Stimulated activated memory B cell treated with anti-CD40 and anti-IgM and Interleukin-4, amounts not matched to agents 10 μg/mL and 1 μg/mL and 100 μg/mL, for 72 hours (primary cell): Measurements from ENCODE around the gene TRIM5.
"Not testable (repeated sequence)": the region's sequence is repeated elsewhere in the genome, so short reads cannot be mapped to it uniquely, and the experiment has no call there.

Source experiments
- ATAC-seq: fragments of 150-1000 bp; cut with Tn5 transposase; 2 replicates; pipeline ENCODE4 v1.10.0; 2021
- H3K27ac Mint-ChIP-seq: one replicate; pipeline ENCODE4 v1.8.0; 2022; ENCODE audit warnings: mild to moderate bottlenecking, mixed read lengths
- H3K27me3 Mint-ChIP-seq: one replicate; pipeline ENCODE4 v1.8.0; 2022; ENCODE audit warnings: mixed read lengths
- H3K36me3 Mint-ChIP-seq: one replicate; pipeline ENCODE4 v1.8.0; 2022; ENCODE audit warnings: mixed read lengths
- H3K4me1 Mint-ChIP-seq: one replicate; pipeline ENCODE4 v1.8.0; 2022; ENCODE audit warnings: mixed read lengths
- H3K4me3 Mint-ChIP-seq: one replicate; pipeline ENCODE4 v1.8.0; 2022; ENCODE audit warnings: mild to moderate bottlenecking, moderate library complexity, mixed read lengths
- H3K9me3 Mint-ChIP-seq: one replicate; pipeline ENCODE4 v1.8.0; 2022; ENCODE audit warnings: mixed read lengths

The TRIM5 gene

DNA sequence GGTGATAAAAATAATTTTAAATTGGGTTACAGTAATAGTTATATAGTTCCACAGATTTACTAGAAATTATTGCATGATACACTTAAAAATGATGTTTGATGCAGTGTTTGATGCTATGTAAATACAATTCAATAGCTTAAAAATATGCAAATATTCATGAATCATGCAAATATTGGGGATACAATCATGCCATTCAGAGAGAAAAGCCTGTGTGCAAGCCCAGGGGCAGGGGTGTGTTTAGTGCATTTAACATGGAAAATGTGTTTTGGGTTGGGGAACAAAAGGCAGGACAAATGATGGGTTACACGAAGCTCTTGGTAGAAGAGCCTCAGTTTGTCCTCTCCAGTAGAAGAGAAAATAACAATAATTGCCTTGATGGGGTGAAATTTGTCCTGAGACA, 10.7 kb upstream of the TRIM5 start:
- H3K4me1 Mint-ChIP-seq = peaks cover 65% of the 10 kb centered on the region
- H3K27me3 Mint-ChIP-seq = no peaks in the 10 kb centered on the region
- no peaks in the 10 kb centered on the region for H3K9me3 Mint-ChIP-seq
- peaks cover 18% of the 10 kb centered on the region for H3K36me3 Mint-ChIP-seq
- no peak for ATAC-seq
- H3K27ac Mint-ChIP-seq = peak overlapping the region; percentile 54
- H3K4me3 Mint-ChIP-seq = no peak overlapping the region

DNA sequence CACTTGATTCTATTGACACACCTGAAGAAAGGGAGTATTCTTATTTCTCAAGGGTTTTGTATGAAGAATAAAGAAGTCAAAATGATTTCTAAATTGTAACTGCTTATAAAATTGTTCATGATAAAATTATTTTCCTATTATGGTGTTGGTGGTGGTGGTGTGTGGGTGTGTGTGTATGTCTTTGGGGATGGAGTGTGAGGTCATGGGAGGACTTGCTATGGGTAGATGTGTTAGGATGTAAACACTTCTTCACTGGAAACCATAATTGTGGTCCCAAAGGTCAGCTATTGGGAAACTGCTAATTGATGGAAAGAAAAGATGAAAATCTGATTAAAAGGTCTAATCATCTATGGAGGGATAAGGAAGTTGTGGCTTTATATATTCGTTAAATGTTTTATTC, 9.8 kb upstream of the TRIM5 start:
- peak overlapping the region; percentile 54 for H3K27ac Mint-ChIP-seq
- peaks cover 18% of the 10 kb centered on the region for H3K36me3 Mint-ChIP-seq
- no peaks in the 10 kb centered on the region for H3K27me3 Mint-ChIP-seq
- ATAC-seq = no peak
- H3K4me3 Mint-ChIP-seq = no peak overlapping the region
- no peaks in the 10 kb centered on the region for H3K9me3 Mint-ChIP-seq
- peaks cover 69% of the 10 kb centered on the region for H3K4me1 Mint-ChIP-seq

DNA sequence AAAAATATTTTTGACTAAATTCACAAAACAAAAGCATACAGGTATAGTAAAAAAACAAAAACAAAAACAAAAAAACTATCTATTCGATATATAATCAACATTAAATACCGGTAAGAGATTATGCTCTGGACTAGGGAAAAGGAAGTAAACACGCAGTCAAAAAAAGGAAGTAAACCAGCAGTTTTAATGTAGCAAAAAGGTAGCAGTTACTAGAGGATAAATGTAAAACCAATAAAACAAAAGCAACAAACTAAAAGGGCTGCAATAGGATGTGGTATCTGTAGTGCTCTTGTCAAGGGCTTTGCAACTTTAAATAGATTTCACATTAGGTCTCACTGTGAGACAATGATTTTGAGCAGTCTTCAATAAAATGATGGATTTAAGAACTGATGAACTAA, 7.1 kb upstream of the TRIM5 start:
- no peak for ATAC-seq
- H3K27ac Mint-ChIP-seq = peak overlapping the region; percentile 92
- no peaks in the 10 kb centered on the region for H3K9me3 Mint-ChIP-seq
- peak overlapping the region; percentile 90 for H3K4me3 Mint-ChIP-seq
- peaks cover 8% of the 10 kb centered on the region for H3K36me3 Mint-ChIP-seq
- no peaks in the 10 kb centered on the region for H3K27me3 Mint-ChIP-seq
- peaks cover 71% of the 10 kb centered on the region for H3K4me1 Mint-ChIP-seq

DNA sequence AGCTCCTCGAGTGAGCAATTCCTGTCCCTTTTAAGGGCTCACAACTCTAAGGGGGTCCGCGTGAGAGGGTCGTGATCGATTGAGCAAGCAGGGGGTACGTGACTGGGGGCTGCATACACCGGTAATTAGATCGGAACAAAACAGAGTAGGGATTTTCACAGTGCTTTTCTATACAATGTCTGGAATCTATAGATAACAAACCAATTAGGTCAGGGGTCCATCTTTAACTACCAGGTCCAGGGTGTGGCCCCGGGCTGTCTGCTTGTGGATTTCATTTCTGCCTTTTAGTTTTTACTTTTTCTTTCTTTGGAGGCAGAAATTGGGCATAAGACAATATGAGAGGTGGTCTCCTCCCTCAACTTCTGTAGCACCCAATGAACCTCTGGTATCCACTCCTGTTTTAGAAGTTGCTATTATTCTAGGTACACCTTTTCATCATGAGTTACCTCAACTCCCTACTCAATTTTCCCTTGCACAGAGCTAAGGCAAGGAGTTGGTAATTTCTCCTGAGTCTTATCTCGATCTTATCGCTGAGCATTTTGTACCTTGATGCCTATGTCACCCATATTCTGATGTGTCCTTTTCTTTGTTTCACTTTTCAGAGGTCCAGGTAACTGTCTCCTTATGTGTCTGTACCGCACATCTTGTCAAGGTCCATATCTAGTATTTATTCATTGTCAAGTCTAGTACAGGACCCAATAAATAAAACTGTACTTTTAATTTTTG, 6.5 kb upstream of the TRIM5 start:
- ATAC-seq, H3K36me3 Mint-ChIP-seq, H3K9me3 Mint-ChIP-seq, H3K27me3 Mint-ChIP-seq: not testable (repeated sequence)
- Mint-ChIP-seq H3K4me3 (peak overlapping the region; percentile 90), H3K4me1 (peaks cover 68% of the 10 kb centered on the region), H3K27ac (peak overlapping the region; percentile 92)

DNA sequence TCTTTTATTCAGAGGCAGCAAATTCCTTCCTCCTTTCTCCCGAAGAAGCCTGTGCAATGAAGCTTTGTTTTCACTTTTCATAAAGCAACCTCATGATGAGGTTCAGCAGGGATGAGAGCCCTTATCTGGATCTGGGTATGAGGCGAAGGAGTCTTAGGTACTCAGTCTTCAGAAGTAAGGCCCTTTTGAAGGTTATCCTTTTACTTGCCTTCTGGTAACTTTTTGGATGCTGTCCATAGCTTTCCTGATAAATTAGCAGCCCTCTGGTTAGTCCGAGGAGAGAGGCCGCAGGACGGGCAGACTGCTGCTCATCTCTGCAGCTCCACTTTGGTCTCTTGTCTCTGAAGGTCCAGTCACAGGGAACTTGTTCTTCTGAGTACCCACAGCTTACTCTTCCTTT, 5.9 kb upstream of the TRIM5 start:
- Mint-ChIP-seq H3K36me3 (no peaks in the 10 kb centered on the region), H3K27me3 (no peaks in the 10 kb centered on the region), H3K4me3 (peak overlapping the region; percentile 90), H3K9me3 (no peaks in the 10 kb centered on the region), H3K27ac (peak overlapping the region; percentile 92), H3K4me1 (peaks cover 61% of the 10 kb centered on the region)
- ATAC-seq = no peak

DNA sequence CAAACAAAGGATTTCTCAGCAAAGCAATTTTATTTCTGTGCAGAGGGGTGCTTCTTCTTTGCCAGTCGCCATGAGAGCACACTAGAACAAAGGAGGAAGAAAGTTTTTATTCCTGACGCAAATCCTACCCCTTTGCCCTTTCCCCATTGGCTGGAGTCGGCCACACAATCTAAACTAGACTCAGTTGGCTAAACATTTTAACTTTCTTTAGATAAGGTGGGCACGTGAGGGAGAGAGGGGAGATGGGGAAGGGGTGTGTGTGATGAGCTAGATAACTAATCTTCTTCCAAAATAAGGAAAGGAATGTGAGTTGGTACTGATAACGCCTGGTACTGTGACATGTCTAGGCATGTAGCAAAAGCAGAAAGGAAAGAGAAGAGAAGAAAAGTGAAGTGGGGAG, 5.3 kb upstream of the TRIM5 start:
- Mint-ChIP-seq H3K4me3 (peak overlapping the region; percentile 90), H3K36me3 (no peaks in the 10 kb centered on the region), H3K9me3 (no peaks in the 10 kb centered on the region), H3K27ac (peak overlapping the region; percentile 92), H3K4me1 (peaks cover 59% of the 10 kb centered on the region), H3K27me3 (no peaks in the 10 kb centered on the region)
- ATAC-seq = no peak

DNA sequence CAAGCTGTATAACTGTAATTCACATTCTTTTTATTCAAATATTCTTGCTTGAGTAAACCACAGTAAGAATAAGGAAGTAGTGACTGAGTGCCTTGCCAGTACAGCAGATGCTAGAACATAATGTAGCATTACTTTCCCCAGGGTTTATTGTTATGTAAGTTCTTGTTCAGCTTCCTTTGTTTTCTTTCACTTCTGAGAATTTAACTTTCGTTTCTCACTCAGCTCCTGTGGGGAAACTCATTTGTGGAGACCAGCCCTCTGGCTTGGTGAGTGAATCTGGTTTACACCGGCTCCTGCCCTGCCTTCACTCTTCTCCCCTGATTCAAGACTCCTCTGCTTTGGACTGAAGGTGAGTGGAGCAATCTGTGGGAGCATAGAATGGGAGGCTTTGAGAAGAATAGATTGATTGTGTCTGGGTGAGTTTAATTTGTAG, 4.7 kb upstream of the TRIM5 start, which contains the start of gene TRIM22:
Gene TRIM22 (plus strand): TSS at position 240 of the 433 bp plus-strand sequence. CDS start 6,443 bp downstream, outside the sequence.
- Mint-ChIP-seq H3K4me1 (peaks cover 59% of the 10 kb centered on the region), H3K9me3 (no peaks in the 10 kb centered on the region), H3K27me3 (no peaks in the 10 kb centered on the region)

DNA sequence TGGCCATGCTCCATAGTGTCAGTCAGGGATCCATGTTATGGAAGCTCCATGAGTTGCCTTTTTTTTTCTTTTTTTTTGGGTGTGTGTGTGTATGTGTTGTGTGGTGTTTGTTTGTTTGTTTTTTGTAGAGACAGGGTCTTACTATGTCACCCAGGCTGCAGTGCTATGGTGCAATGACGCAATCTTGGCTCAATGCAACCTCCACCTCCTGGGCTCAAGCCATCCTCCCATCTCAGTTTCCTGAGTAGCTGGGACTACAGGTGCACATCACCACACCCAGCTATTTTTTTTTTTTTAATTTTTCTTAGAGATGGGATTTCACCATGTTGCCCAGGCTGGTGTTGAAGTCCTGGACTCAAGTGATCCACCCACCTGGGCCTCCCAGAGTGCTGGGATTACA, 3.6 kb upstream of the TRIM5 start:
- H3K27me3 Mint-ChIP-seq = no peaks in the 10 kb centered on the region
- H3K36me3 Mint-ChIP-seq = no peaks in the 10 kb centered on the region
- H3K4me1 Mint-ChIP-seq = peaks cover 60% of the 10 kb centered on the region
- H3K4me3 Mint-ChIP-seq = no peak overlapping the region
- no peaks in the 10 kb centered on the region for H3K9me3 Mint-ChIP-seq
- no peak for ATAC-seq
- no peak overlapping the region for H3K27ac Mint-ChIP-seq

More for the DNA sequence above, 4.7 kb upstream of the TRIM5 start, which contains the start of gene TRIM22:
- H3K4me3 Mint-ChIP-seq = peak within 1 kb of the TSS; percentile 90
- peak; percentile 88 for ATAC-seq
- no peaks in the 10 kb centered on the region for H3K36me3 Mint-ChIP-seq
- peak within 1 kb of the TSS; percentile 92 for H3K27ac Mint-ChIP-seq

DNA sequence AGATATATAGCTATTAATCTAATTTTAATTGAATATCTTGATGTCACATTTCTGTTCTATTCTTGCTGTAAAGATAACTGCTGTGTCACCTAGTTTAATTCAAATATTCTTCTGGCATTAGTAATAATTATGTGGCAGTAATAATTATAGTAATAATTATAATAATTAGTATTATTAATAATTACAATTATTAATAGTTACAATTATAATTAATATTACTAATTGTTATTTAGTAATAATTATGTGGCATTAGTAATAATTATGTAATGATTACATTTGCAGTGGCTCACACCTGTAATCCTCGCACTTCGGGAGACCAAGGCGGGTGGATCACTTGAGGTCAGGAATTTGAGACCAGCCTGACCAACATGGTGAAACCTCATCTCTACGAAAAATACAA, 1.6 kb upstream of the TRIM5 start:
- no peaks in the 10 kb centered on the region for H3K36me3 Mint-ChIP-seq
- no peak overlapping the region for H3K27ac Mint-ChIP-seq
- ATAC-seq = no peak
- H3K27me3 Mint-ChIP-seq = no peaks in the 10 kb centered on the region
- H3K9me3 Mint-ChIP-seq = no peaks in the 10 kb centered on the region
- H3K4me1 Mint-ChIP-seq = peaks cover 52% of the 10 kb centered on the region
- no peak overlapping the region for H3K4me3 Mint-ChIP-seq

DNA sequence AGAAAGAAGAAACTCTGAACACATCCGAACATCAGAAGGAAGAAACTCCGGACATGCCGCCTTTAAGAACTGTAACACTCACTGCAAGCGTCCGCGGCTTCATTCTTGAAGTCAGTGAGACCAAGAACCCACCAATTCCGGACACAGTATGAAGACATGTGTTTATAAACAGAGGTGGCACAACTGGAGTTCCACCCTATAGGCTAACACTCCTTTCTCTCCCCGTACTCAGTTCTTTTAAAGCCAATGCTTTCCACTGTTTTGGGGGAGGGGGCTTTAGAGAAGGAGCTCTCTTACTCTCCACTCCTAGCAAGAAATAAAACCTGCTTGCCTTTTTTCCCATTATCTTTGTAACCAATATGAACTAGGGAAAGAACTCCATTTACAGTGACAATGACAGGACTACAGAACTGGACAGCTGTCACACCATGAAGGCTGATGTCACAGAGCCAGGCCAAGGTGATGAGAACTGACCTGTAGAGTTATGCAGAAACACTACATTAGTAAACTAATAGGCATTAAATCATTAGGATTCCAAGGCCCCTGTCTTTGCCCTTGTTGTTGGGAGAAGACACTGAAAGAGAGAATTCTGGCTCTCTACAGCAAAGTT, 733 bp downstream of the TRIM5 start:
- Mint-ChIP-seq H3K36me3 (peaks cover 19% of the 10 kb centered on the region), H3K9me3 (no peaks in the 10 kb centered on the region), H3K4me1 (peaks cover 31% of the 10 kb centered on the region), H3K4me3 (peak overlapping the region; percentile 88), H3K27me3 (no peaks in the 10 kb centered on the region), H3K27ac (peak overlapping the region; percentile 85)
- ATAC-seq = peak; percentile 3

DNA sequence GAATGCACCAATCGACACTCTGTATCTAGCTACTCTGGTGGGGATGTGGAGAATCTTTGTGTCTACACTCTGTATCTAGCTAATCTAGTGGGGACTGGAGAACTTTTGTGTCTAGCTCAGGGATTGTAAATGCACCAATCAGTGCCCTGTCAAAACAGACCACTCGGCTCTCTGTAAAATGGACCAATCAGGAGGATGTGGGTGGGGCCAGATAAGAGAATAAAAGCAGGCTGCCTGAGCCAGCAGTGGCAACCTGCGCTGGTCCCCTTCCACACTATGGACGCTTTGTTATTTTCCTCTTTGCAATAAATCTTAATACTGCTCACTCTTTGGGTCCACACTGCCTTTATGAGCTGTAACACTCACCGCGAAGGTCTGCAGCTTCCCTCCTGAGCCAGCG, 1.3 kb downstream of the TRIM5 start:
- Mint-ChIP-seq H3K27ac (peak overlapping the region; percentile 85), H3K4me3 (peak overlapping the region; percentile 88), H3K36me3 (peaks cover 24% of the 10 kb centered on the region), H3K4me1 (peaks cover 29% of the 10 kb centered on the region)
- not testable (repeated sequence) for H3K9me3 Mint-ChIP-seq, ATAC-seq, H3K27me3 Mint-ChIP-seq

DNA sequence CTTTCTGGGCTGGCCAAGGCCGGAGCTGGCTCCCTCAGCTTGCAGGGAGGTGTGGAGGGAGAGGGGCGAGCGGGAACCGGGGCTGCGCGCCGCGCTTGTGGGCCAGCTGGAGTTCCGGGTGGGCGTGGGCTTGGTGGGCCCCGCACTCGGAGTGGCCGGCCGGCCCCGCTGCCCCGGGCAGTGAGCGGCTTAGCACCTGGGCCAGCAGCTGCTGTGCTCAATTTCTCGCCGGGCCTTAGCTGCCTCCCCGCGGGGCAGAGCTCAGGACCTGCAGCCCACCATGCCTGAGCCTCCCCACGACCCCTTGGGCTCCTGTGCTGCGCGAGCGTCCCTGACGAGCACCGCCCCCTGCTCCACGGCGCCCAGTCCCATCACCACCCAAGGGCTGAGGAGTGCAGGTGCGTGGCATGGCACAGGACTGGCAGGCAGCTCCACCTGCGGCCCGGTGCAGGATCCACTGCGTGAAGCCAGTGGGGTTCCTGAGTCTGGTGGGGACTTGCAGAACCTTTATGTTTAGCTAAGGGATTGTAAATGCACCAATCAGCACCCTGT, 1.9 kb downstream of the TRIM5 start:
- not testable (repeated sequence) for H3K4me3 Mint-ChIP-seq, H3K27me3 Mint-ChIP-seq, ATAC-seq, H3K9me3 Mint-ChIP-seq
- H3K36me3 Mint-ChIP-seq = peaks cover 31% of the 10 kb centered on the region
- H3K4me1 Mint-ChIP-seq = peaks cover 23% of the 10 kb centered on the region
- H3K27ac Mint-ChIP-seq = peak overlapping the region; percentile 85

DNA sequence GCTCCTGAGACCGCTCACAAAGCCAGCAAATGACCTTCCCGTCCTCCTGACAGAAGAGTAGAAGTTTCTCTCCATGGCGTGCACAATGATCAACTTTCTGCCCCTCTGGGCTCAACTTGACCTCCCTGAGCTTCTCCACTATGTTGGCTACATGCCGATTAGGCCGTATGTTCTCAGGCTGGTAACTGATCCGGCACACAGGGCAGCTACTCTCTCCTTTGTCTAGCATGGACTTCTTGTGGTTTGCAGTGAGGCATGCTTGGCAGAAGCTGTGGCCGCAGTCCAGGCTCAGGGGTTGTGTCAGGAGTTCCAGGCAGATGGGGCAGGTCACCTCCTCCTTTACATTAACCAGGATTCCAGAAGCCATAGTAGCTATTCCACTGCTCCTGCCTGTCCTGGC, 5.1 kb downstream of the TRIM5 start:
- Mint-ChIP-seq H3K9me3 (no peaks in the 10 kb centered on the region), H3K4me3 (no peak overlapping the region), H3K27ac (no peak overlapping the region), H3K27me3 (no peaks in the 10 kb centered on the region), H3K36me3 (peaks cover 50% of the 10 kb centered on the region), H3K4me1 (peaks cover 16% of the 10 kb centered on the region)
- no peak for ATAC-seq

DNA sequence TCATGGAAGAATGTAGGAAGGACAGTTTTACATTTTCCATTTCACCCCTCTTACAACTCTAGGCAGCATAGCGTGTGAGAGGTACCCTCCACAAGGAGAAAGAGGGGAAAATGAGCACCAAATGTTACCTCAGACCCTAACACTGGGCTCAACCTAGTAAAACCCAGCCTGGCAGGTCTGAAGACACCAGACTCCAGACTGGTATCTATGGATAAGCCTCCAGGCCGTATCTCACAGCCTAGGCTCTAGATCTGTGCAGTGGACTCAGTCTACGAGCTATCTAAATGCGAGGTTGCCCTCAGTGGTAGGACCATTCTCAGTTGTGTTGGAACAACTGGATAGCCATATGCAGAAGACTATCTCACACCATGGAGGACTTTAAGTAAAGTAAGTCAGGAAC, 10.5 kb downstream of the TRIM5 start:
- H3K4me1 Mint-ChIP-seq = peaks cover 11% of the 10 kb centered on the region
- H3K36me3 Mint-ChIP-seq = peaks cover 55% of the 10 kb centered on the region
- no peaks in the 10 kb centered on the region for H3K27me3 Mint-ChIP-seq
- no peaks in the 10 kb centered on the region for H3K9me3 Mint-ChIP-seq
- H3K27ac Mint-ChIP-seq = no peak overlapping the region
- H3K4me3 Mint-ChIP-seq = no peak overlapping the region
- ATAC-seq = no peak

DNA sequence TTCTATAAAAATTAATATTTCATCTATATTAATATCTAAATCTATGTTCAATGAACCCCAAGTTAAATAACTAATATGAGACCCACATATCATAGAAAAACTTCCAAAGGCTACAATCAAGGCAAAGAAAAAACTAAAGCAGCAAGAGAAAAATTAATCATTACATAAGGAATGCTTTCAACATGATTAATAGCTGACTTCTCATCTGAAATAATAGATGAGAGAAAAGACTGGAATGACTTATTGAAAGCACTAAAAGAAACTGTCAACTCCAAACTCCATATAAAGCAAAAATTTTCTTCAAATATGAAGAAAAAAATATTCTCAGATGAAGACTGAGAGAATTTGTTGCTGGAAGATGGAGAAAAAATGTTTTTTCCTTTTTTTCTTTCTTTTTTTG, 13.0 kb downstream of the TRIM5 start:
- no peak for ATAC-seq
- Mint-ChIP-seq H3K4me3 (no peak overlapping the region), H3K27ac (no peak overlapping the region), H3K4me1 (peaks cover 11% of the 10 kb centered on the region), H3K36me3 (peaks cover 39% of the 10 kb centered on the region), H3K27me3 (no peaks in the 10 kb centered on the region), H3K9me3 (no peaks in the 10 kb centered on the region)

DNA sequence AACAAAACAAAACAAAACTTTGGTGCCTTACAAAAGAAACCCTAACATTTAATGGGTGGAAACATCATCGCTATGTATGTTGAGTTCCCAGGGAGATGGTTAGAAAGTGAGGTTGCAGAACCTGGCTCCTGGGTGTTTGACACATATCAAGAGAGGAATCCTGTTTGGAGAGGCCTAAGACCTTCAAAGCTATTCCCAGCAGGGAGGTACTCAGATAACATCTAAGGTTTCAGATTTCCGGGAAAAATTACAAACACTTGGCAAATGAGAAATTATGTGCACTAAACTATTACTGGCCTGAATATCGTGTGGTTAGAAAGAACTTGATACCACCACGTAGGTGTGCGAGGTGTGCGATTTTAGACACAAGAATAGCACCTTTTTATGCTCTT, 18.5 kb downstream of the TRIM5 start:
- Mint-ChIP-seq H3K4me3 (no peak overlapping the region), H3K36me3 (peaks cover 37% of the 10 kb centered on the region), H3K9me3 (no peaks in the 10 kb centered on the region), H3K27me3 (no peaks in the 10 kb centered on the region), H3K4me1 (no peaks in the 10 kb centered on the region), H3K27ac (no peak overlapping the region)
- ATAC-seq = no peak
